H1 (cell line): ENCODE results near the gene ASAP2. TPM values are rescaled to one million over a fixed set of nuclear protein-coding genes. Genes with fewer than 3 reads are reported as not detected.

Experiments
- CTCF ChIA-PET: fragments of 300-600 bp; sonication (Branson Sonifier 250); formaldehyde crosslinking; loops from one replicate; lab custom pipeline; 2021; ENCODE audit not compliant: partially characterized antibody; lab: Charles Lee
- POLR2A ChIA-PET: fragments of 300-600 bp; sonication (Branson Sonifier 250); formaldehyde crosslinking; loops from one replicate; lab custom pipeline; 2021; ENCODE audit warnings: inconsistent platforms; ENCODE audit not compliant: partially characterized antibody; lab: Charles Lee
- DNase-seq, 2 experiments: peaks; one replicate each; pipeline versions ENCODE4 v3.0.0 to v3.0.0-alpha.2; 2010 to 2022; ENCODE audit warnings: low spot score in 2 of 2, low read depth in 1 of 2, mixed read lengths in 1 of 2
- FAIRE-seq: peaks from 2 replicates; lab custom pipeline; 2011; peaks lifted over from hg19 to GRCh38; lab: Jason Lieb, UNC
- H2AFZ ChIP-seq: 2 replicates; pipeline ENCODE4 v1.8.1; 2012; ENCODE audit warnings: low read length, inconsistent platforms
- H2AK5ac ChIP-seq: 2 replicates; pipeline ENCODE4 v1.6.1; 2013; ENCODE audit warnings: low read depth, low read length
- H2BK120ac ChIP-seq: replicated peaks from 2 replicates; pipeline ENCODE3; 2013; ENCODE audit warnings: low read depth, low read length, inconsistent platforms
- H2BK12ac ChIP-seq: 2 replicates; pipeline ENCODE4 v1.6.1; 2013; ENCODE audit warnings: low read depth, low read length
- H2BK15ac ChIP-seq: 2 replicates; pipeline ENCODE4 v1.6.1; 2013; ENCODE audit warnings: low read length
- H2BK20ac ChIP-seq: 2 replicates; pipeline ENCODE4 v1.6.1; 2013; ENCODE audit warnings: low read length
- H2BK5ac ChIP-seq: 2 replicates; pipeline ENCODE4 v1.6.1; 2013; ENCODE audit warnings: low read depth, low read length
- H3K14ac ChIP-seq: 2 replicates; pipeline ENCODE4 v1.6.1; 2013; ENCODE audit warnings: inconsistent platforms; ENCODE audit not compliant: insufficient read length
- H3K18ac ChIP-seq: 2 replicates; pipeline ENCODE4 v1.6.1; 2013; ENCODE audit warnings: low read length; ENCODE audit errors: extremely low read depth
- H3K23ac ChIP-seq: 2 replicates; pipeline ENCODE4 v1.6.1; 2013; ENCODE audit warnings: inconsistent platforms; ENCODE audit not compliant: insufficient read length
- H3K23me2 ChIP-seq: 2 replicates; pipeline ENCODE4 v1.6.1; 2013; ENCODE audit warnings: low read depth, low read length
- H3K27ac ChIP-seq: 2 replicates; pipeline ENCODE4 v1.6.1; 2011; ENCODE audit warnings: low read depth, low read length, inconsistent platforms
- H3K27me3 ChIP-seq, 4 experiments: replicated peaks in 1 of 4; 1 replicate in 1 of 4; 2 replicates in 3 of 4; pipeline versions ENCODE4 v1.6.1 to v1.8.1; 2011 to 2013; ENCODE audit warnings: low read length in 3 of 4, mild to moderate bottlenecking in 3 of 4, inconsistent platforms in 2 of 4, mixed read lengths in 2 of 4, moderate library complexity in 1 of 4; ENCODE audit not compliant: control insufficient read depth in 3 of 4, insufficient read depth in 3 of 4; ENCODE audit errors: extremely low read depth in 1 of 4
- H3K36me3 ChIP-seq, 4 experiments: 2 replicates each; pipeline versions ENCODE4 v1.6.1 to v1.8.1; 2011 to 2013; ENCODE audit warnings: mild to moderate bottlenecking in 4 of 4, low read length in 3 of 4, moderate library complexity in 2 of 4, control low read depth in 1 of 4, inconsistent platforms in 1 of 4; ENCODE audit not compliant: insufficient read depth in 4 of 4, control insufficient read depth in 2 of 4
- H3K4ac ChIP-seq: replicated peaks from 2 replicates; pipeline ENCODE3; 2013; ENCODE audit warnings: low read length, low read depth, mixed read lengths, inconsistent platforms; ENCODE audit not compliant: insufficient read length
- H3K4me1 ChIP-seq, 4 experiments: replicated peaks in 1 of 4; 1 replicate in 1 of 4; 2 replicates in 3 of 4; pipeline versions ENCODE4 v1.6.1 to v1.8.1; 2011 to 2013; ENCODE audit warnings: low read length in 3 of 4, inconsistent platforms in 2 of 4, mixed read lengths in 1 of 4; ENCODE audit not compliant: insufficient read depth in 4 of 4, control insufficient read depth in 3 of 4
- H3K4me2 ChIP-seq, 2 experiments: 2 replicates each; pipeline versions ENCODE4 v1.6.1 to v1.8.1; 2011 to 2013; ENCODE audit warnings: low read depth in 2 of 2, low read length in 2 of 2, control low read depth in 1 of 2, inconsistent platforms in 1 of 2, mild to moderate bottlenecking in 1 of 2; ENCODE audit not compliant: insufficient read depth in 1 of 2
- H3K4me3 ChIP-seq, 4 experiments: fragments of 200-600, 300-600 bp in 1 of 4; sonication (generic), shearing (Covaris generic), sonication (Bioruptor Twin) in 1 of 4; 2 replicates each; pipeline versions ENCODE4 v1.5.1 to v1.8.1; 2011 to 2016; ENCODE audit warnings: low read length in 4 of 4, low read depth in 3 of 4, control low read depth in 2 of 4, inconsistent platforms in 2 of 4, mild to moderate bottlenecking in 2 of 4, mixed read lengths in 1 of 4, moderate library complexity in 1 of 4; ENCODE audit not compliant: insufficient read depth in 2 of 4; ENCODE audit errors: extremely low read depth in 1 of 4
- H3K56ac ChIP-seq: replicated peaks from 2 replicates; pipeline ENCODE3; 2013; ENCODE audit warnings: low read depth, mild to moderate bottlenecking, mixed read lengths, low read length, inconsistent platforms; ENCODE audit not compliant: insufficient read length
- H3K79me1 ChIP-seq: 2 replicates; pipeline ENCODE4 v1.6.1; 2013; ENCODE audit warnings: low read depth, low read length, control low read depth
- H3K79me2 ChIP-seq, 2 experiments: 2 replicates each; pipeline versions ENCODE4 v1.6.1 to v1.8.1; 2012 to 2013; ENCODE audit warnings: low read length in 2 of 2, mild to moderate bottlenecking in 2 of 2, inconsistent platforms in 1 of 2; ENCODE audit not compliant: insufficient read depth in 2 of 2, control insufficient read depth in 1 of 2
- H3K9ac ChIP-seq, 4 experiments: replicated peaks in 1 of 4; 1 replicate in 1 of 4; 2 replicates in 3 of 4; pipeline versions ENCODE4 v1.6.1 to v1.8.1; 2011 to 2013; ENCODE audit warnings: low read depth in 3 of 4, low read length in 3 of 4, control low read depth in 2 of 4, mild to moderate bottlenecking in 2 of 4, moderate library complexity in 2 of 4, inconsistent platforms in 1 of 4; ENCODE audit errors: extremely low read depth in 1 of 4
- H3K9me3 ChIP-seq, 2 experiments: 2 replicates each; pipeline versions ENCODE4 v1.6.1 to v1.8.1; 2012 to 2013; ENCODE audit warnings: mild to moderate bottlenecking in 2 of 2, moderate library complexity in 2 of 2, control low read depth in 1 of 2, inconsistent platforms in 1 of 2, low read depth in 1 of 2, low read length in 1 of 2, mixed read lengths in 1 of 2; ENCODE audit not compliant: insufficient read depth in 2 of 2
- H4K20me1 ChIP-seq, 2 experiments: replicated peaks in 1 of 2; 2 replicates each; pipeline versions ENCODE3 to v1.8.1; 2011 to 2013; ENCODE audit warnings: inconsistent platforms in 2 of 2, low read length in 2 of 2, mild to moderate bottlenecking in 1 of 2; ENCODE audit not compliant: insufficient read depth in 2 of 2, control insufficient read depth in 1 of 2
- H4K5ac ChIP-seq: 2 replicates; pipeline ENCODE4 v1.6.1; 2013; ENCODE audit warnings: low read length, low read depth, mixed read lengths, inconsistent platforms; ENCODE audit not compliant: insufficient read length
- H4K8ac ChIP-seq: 2 replicates; pipeline ENCODE4 v1.8.0; 2013; ENCODE audit warnings: mild to moderate bottlenecking, moderate library complexity, low read length, inconsistent platforms; ENCODE audit not compliant: insufficient read depth; ENCODE audit errors: extremely low read depth
- H4K91ac ChIP-seq: replicated peaks from 2 replicates; pipeline ENCODE3; 2013; ENCODE audit warnings: low read length, mixed read lengths, inconsistent platforms; ENCODE audit not compliant: insufficient read length
- RAD21 ChIP-seq, 2 experiments: IDR thresholded peaks in 1 of 2; conservative IDR thresholded peaks in 1 of 2; 2 replicates each; pipeline ENCODE4 v1.6.1; 2011; ENCODE audit warnings: low read depth in 2 of 2, low read length in 2 of 2, improper control_type of control experiment in 1 of 2, inconsistent platforms in 1 of 2, mild to moderate bottlenecking in 1 of 2, moderate library complexity in 1 of 2
- WGBS, 2 experiments: shearing (Covaris generic) in 1 of 2; methylation state at CpG; one replicate each; pipeline versions ENCODE4 v1.1.6 to v1.1.7; 2013 to 2015; ENCODE audit warnings: low lambda C conversion rate in 2 of 2, mixed read lengths in 2 of 2, inconsistent platforms in 1 of 2, low coverage in 1 of 2, missing lambda C conversion rate in 1 of 2; ENCODE audit not compliant: insufficient replicate concordance in 2 of 2, insufficient coverage in 1 of 2, insufficient read length in 1 of 2; ENCODE audit errors: extremely low coverage in 1 of 2, missing lambda C conversion rate in 1 of 2; 5-methylcytosine and 5-hydroxymethylcytosine counted together
- polyA plus RNA-seq, 7 experiments: library from polyadenylated mRNA; depleted of rRNA in 3 of 7; stranded (reverse) in 5 of 7; unstranded in 2 of 7; fragments of >200 nt in 5 of 7; fragments of 200-250 nt in 2 of 7; gene quantifications; 1 replicate in 5 of 7; 2 replicates in 1 of 7; 4 replicates in 1 of 7; pipeline versions ENCODE4 v1.2.1 to v1.2.3, GENCODE V29; 2011 to 2013; ENCODE audit warnings: missing spikeins in 2 of 7, mixed read lengths in 2 of 7
- total RNA-seq: library from RNA; stranded (reverse); fragmentation: NEBNext Ultra II Directional; extraction: Animal tissue kit (Norgen Biotek cat#: 25700); gene quantifications from 2 replicates; pipeline ENCODE4 v1.2.1, GENCODE V29; 2021
- TF ChIP-seq, protein P1 (sequence below), 3 experiments: IDR thresholded peaks; 1 replicate in 2 of 3; 2 replicates in 1 of 3; pipeline versions ENCODE4 v1.5.1 to v1.6.1; 2011; ENCODE audit warnings: low read length in 3 of 3, mild to moderate bottlenecking in 3 of 3, inconsistent platforms in 2 of 3, low read depth in 1 of 3, moderate library complexity in 1 of 3; ENCODE audit not compliant: insufficient read depth in 1 of 3; ENCODE audit errors: control extremely low read depth in 1 of 3
- TF ChIP-seq, protein P2 (sequence below): IDR thresholded peaks from 2 replicates; pipeline ENCODE4 v1.6.1; 2011; ENCODE audit warnings: low read length, improper control_type of control experiment

ASAP2 gene
- total and polyA plus RNA-seq, 2 of the 8 experiments (the other 6 are each of a cell fraction or from before 2014, with no cell fraction given) = 10.2 to 18.7 TPM

DNA sequence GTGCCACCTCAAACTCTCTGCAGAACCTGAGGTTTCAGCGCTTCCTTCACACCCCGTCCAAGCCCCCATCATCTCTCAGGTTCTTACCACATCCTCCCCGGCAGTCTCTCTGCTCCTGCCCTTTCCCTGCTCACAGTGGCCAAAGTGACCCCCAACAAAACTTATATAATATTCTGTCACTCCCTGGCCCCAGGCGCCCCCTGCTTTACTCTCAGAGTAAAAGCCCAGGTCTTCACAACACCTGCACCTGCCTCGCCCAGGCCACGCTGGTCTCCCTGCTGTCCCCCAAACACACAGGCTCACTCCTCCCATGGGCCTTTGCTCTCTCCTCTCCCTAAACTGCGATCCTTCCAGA lies 210.3 kb downstream of the ASAP2 start:
- no peak overlapping the region for H3K18ac ChIP-seq
- H3K23me2 ChIP-seq = 0 out of 2 replicates have a peak, but pooled peaks cover under 1% of the 10 kb centered on the region
- no peaks in the 10 kb centered on the region for H3K9me3 ChIP-seq
- no peak overlapping the region for H3K56ac ChIP-seq
- H2BK15ac ChIP-seq = no peak overlapping the region
- no peak overlapping the region for H3K4me2 ChIP-seq
- H2BK12ac ChIP-seq = no peak overlapping the region
- no peaks in the 10 kb centered on the region for H3K36me3 ChIP-seq
- no peak for DNase-seq
- no peak overlapping the region for H3K9ac ChIP-seq
- H4K8ac ChIP-seq = no peak overlapping the region
- H2BK5ac ChIP-seq = no peak overlapping the region
- FAIRE-seq = no peak
- H3K23ac ChIP-seq = no peak overlapping the region
- WGBS, 2 experiments = 83% methylated on average over 7 of the region's 7 CpGs; no CpG with 5 or more reads in 1 of the 2 experiments
- no peak overlapping the region for H2BK120ac ChIP-seq
- H3K4me1 ChIP-seq = no peaks in the 10 kb centered on the region
- POLR2A ChIA-PET = no interaction called here
- H3K79me2 ChIP-seq = peaks cover 0 to 4% of the 10 kb centered on the region in 2 experiments; a peak in 1 of 4 replicates
- no peaks in the 10 kb centered on the region for H4K20me1 ChIP-seq
- H3K27ac ChIP-seq = no peak overlapping the region
- H2AK5ac ChIP-seq = no peak overlapping the region
- no peak overlapping the region for H2BK20ac ChIP-seq
- H2AFZ ChIP-seq = no peak overlapping the region
- no peak overlapping the region for H4K5ac ChIP-seq
- no peak overlapping the region for H4K91ac ChIP-seq
- TF ChIP-seq, protein P1, sequence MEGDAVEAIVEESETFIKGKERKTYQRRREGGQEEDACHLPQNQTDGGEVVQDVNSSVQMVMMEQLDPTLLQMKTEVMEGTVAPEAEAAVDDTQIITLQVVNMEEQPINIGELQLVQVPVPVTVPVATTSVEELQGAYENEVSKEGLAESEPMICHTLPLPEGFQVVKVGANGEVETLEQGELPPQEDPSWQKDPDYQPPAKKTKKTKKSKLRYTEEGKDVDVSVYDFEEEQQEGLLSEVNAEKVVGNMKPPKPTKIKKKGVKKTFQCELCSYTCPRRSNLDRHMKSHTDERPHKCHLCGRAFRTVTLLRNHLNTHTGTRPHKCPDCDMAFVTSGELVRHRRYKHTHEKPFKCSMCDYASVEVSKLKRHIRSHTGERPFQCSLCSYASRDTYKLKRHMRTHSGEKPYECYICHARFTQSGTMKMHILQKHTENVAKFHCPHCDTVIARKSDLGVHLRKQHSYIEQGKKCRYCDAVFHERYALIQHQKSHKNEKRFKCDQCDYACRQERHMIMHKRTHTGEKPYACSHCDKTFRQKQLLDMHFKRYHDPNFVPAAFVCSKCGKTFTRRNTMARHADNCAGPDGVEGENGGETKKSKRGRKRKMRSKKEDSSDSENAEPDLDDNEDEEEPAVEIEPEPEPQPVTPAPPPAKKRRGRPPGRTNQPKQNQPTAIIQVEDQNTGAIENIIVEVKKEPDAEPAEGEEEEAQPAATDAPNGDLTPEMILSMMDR (IDR thresholded peaks at IDR 0.05; ENCODE audit: control extremely low read depth in 1 of 3, insufficient read depth in 1 of 3, low read depth in 1 of 3, low read length in 3 of 3) = peak in 2 of 3 experiments; percentile 6 to 32; a peak in 3 of 4 replicates
- peak; percentile 22 to 56; a peak in 3 of 4 replicates for TF ChIP-seq RAD21 (IDR thresholded peaks at IDR 0.05 in 1 of 2, conservative IDR thresholded peaks at IDR 0.05 in 1 of 2; ENCODE audit: low read depth in 2 of 2, low read length in 2 of 2)
- TF ChIP-seq, protein P2, sequence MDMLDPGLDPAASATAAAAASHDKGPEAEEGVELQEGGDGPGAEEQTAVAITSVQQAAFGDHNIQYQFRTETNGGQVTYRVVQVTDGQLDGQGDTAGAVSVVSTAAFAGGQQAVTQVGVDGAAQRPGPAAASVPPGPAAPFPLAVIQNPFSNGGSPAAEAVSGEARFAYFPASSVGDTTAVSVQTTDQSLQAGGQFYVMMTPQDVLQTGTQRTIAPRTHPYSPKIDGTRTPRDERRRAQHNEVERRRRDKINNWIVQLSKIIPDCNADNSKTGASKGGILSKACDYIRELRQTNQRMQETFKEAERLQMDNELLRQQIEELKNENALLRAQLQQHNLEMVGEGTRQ = no peak
- TF ChIP-seq, all 59 proteins: peak for 2
- H3K27me3 ChIP-seq = peaks cover 0 to 3% (median 1%) of the 10 kb centered on the region in 4 experiments; a peak in 4 of 7 replicates
- CTCF ChIA-PET = no interaction called here
- no peak overlapping the region for H3K14ac ChIP-seq
- no peak overlapping the region for H3K4ac ChIP-seq
- no peak overlapping the region for H3K4me3 ChIP-seq
- peaks cover 2% of the 10 kb centered on the region for H3K79me1 ChIP-seq
